Uterus (tissue), 2 donors: ENCODE results near the gene NINL.

Experiments used
- CTCF ChIP-seq, 4 experiments: fragments of 200-600 bp in 2 of 4; fragments of 450-650 bp in 2 of 4; sonication (generic) in 2 of 4; IDR thresholded peaks; one replicate each; pipeline ENCODE4 v1.5.1; 2016 to 2019; ENCODE audit warnings: antibody characterized with exemption in 4 of 4, mild to moderate bottlenecking in 2 of 4, moderate library complexity in 1 of 4
- POLR2A ChIP-seq, 2 donors: fragments of 450-650 bp; IDR thresholded peaks; one replicate each; pipeline ENCODE4 v1.6.1; 2016; ENCODE audit warnings: antibody characterized with exemption in 2 of 2, mild to moderate bottlenecking in 1 of 2, moderate library complexity in 1 of 2

GRCh38 chr20:25546048-25546447 lies 39.3 kb downstream of the NINL start:
- TF ChIP-seq CTCF (IDR thresholded peaks at IDR 0.05) (no peak), POLR2A (IDR thresholded peaks at IDR 0.05) (no peak)
